Head of caudate nucleus (tissue), 42 donors: ENCODE measurements around the gene TPRX1.

Experiments used
- DNase-seq, 42 donors: peaks; one replicate each; pipeline versions ENCODE4 v3.0.0 to v3.0.0-alpha.2; 2020 to 2021; ENCODE audit warnings: mixed read lengths in 7 of 42
- intact Hi-C: fragments of 100-400 bp; cut with DNase I; formaldehyde crosslinking; loops from one replicate; pipeline ENCODE4 v1.15.0; 2022

TPRX1 gene

DNA sequence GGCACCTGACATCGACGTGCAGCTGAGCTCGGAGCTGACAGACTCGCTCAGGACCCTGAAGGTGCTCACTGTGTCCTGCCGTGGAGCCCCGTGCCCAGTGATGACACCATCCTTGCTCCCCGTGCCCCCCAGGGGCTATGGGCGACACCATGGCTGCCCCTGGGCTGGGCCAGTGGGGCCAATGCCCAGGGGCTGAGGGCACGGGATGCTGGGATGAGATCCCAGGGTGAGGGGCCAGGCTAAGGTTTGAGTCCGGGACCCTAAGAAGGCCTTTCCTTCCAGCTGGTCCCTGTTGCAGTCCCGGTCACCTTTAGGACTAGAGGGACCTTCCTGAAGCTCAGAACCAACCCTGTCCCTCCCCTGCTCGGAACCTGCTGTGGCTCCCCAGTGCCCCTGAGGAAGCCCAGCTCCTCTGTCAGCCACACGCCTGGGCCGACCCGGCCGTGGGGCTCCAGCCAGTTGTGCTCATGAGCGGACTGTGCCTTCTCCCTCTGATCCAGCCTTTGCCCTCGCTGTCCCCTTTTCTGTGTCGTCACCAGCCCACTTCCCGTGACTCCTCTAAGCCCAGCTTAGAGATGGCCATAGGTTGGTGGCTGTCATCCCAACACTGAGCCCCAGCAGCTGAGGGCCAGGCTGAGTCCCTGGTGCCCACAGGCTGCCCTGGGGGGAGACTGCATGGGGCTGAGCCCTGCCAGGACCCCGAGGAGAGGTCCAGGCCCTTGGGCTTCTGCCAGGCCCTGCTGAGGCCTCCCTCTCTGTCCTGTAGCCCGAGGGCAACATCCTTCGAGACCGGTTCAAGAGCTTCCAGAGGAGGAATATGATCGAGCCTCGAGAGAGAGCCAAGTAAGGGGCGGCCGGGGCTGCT is 48.4 kb downstream of the TPRX1 start:
- intact Hi-C loops, result no loop called here
- DNase-seq, result no peak

DNA sequence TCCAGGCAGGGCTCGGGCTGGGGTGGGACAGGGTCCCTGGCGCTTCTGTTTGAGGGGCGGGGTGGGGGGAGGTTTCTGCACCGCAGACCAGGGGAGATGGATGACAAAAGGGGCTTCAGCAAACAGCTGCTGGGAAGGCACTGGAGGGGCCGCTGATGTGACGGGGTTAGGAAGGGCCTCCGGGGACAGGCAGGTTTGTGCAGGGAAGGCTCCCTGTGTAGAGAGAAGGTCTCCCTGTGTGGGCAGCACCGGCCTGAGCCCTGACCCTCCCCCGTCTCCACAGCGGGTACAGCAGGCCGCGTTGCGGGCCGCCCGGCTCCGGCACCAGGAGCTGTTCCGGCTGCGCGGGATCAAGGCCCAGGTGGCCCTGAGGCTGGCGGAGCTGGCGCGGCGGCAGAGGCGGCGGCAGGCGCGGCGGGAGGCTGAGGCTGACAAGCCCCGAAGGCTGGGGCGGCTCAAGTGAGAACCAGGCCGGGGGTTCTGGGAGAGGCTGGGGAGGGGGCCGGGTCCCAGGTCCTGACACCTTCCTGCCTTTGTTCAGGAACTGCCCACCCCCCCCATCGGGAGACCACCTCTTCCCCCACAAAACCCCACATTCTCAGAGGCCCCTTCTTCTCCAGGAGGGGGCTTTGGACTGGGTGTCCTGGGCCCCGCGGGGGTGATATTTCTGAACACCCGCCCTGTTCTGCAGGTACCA is 49.1 kb downstream of the TPRX1 start:
- intact Hi-C loops, result no loop called here
- DNase-seq, result no peak

DNA sequence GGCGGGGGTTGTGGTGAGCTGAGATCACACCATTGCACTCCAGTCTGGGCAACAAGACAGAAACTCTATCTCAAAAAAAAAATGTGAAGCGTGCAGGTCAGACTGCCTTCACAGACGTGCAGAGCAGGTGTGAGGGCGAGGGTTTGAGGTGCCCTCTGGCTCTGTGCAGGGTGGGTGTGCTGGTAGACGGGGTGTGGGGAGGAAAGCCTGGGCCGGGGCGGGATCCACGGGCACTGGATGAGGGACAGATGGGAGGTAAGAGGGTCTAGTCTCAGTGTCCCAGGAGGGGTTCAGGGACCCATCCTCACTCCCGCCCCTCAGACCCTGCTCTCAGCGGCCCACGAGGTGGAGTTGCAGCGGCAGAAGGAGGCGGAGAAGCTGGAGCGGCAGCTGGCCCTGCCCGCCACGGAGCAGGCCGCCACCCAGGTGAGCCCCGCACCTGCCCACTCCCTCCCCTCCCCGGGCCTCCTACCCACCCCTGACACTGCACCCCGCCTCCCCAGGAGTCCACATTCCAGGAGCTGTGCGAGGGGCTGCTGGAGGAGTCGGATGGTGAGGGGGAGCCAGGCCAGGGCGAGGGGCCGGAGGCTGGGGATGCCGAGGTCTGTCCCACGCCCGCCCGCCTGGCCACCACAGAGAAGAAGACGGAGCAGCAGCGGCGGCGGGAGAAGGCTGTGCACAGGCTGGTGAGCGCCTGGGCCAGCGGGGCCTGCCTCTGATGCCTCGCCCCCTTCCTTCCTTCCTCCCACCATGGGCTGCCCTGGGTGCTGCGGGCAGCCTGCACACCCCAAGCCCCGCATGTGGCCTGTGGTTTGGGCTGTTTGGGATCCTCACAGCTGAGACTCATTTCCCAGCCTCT is 49.9 kb downstream of the TPRX1 start:
- intact Hi-C loops, result no loop called here
- DNase-seq, result no peak

DNA sequence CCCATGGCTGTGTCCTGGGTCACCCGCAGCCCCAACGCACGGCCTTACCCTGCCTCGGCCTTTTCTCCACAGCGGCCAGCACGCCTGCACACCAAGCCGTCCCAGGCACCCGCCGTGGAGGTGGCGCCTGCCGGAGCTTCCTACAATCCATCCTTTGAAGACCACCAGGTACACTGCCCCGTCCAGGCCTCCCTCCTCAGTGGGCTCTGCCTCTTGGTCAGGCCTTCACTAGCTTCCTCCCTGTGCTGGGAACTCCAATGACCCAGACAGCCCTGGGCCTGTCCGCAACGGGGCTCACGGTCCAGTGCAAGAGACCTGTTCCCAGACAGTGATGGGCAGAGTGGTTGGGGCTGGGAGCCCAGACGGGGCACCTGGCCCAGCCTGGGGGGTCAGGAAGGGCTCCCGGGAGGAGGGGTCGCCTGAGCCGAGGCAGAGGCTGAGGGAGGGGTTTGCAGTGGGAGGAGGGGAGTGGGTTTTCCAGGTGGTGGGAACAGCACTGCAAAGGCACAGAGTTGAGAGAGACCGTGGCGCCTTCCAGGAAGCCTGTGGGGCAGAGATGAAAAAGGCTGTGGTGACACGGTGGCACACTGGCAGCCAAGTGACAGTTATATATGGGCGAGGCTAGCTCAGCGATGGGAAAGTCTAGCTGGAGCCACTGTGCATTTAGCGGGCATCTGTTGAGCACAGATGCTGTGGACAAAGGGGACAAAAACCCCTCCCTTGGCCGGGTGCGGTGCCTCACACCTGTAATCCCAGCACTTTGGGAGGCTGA is 51.7 kb downstream of the TPRX1 start:
- intact Hi-C loops, result no loop called here
- DNase-seq, result no peak
